ENCODE data around the gene AJM1.
"Not testable (repeated sequence)": the region's sequence is repeated elsewhere in the genome, so short reads cannot be mapped to it uniquely, and the experiment has no call there.

The AJM1 gene

DNA sequence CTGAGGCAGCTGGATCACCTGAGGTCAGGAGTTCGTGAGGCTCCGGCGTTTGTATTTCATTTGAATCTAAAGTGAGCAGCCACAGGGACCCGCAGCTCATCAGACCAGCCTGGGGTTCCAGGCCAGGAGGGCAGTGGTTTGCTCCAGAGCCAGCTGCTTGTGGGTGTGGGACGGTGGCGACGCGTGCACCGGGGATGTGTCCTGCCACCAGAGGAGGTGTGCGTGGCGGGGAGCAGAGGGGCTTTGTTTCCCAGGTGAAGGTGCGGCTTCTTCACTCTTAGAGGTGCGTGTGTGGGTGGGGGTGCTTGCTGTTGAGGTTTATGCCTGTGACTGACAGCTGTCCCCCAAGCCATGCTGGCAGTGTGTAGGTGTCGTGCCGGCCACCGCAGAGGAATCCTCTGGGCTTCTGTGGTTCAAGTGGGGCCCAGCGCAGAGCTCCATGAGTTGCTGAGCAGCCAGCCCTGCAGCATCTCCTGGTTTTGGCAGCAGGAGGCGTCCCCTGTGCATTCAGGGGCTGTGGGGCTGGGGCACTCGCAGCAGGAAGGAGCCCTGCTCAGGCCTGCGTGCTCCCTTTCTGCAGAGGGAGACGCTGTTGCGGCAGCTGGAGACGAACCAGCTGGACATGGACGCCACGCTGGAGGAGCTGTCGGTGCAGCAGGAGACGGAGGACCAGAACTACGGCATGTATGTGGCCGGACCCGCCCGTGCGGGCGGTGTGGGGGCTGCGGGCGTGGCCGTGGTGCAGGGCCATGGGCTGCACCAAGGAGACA lies 6.9 kb upstream of the AJM1 start:
- no peak overlapping the region for H3K9ac ChIP-seq (ENCODE audit: low read length)
- no peak overlapping the region for H3K27ac ChIP-seq (ENCODE audit: low read length)
- TF ChIP-seq, protein P1, sequence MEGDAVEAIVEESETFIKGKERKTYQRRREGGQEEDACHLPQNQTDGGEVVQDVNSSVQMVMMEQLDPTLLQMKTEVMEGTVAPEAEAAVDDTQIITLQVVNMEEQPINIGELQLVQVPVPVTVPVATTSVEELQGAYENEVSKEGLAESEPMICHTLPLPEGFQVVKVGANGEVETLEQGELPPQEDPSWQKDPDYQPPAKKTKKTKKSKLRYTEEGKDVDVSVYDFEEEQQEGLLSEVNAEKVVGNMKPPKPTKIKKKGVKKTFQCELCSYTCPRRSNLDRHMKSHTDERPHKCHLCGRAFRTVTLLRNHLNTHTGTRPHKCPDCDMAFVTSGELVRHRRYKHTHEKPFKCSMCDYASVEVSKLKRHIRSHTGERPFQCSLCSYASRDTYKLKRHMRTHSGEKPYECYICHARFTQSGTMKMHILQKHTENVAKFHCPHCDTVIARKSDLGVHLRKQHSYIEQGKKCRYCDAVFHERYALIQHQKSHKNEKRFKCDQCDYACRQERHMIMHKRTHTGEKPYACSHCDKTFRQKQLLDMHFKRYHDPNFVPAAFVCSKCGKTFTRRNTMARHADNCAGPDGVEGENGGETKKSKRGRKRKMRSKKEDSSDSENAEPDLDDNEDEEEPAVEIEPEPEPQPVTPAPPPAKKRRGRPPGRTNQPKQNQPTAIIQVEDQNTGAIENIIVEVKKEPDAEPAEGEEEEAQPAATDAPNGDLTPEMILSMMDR (IDR thresholded peaks at IDR 0.05; ENCODE audit: low read depth, low read length), result no peak
- TF ChIP-seq EZH2phosphoT487 (IDR thresholded peaks at IDR 0.05; ENCODE audit: low read depth), result no peak
- H3K36me3 ChIP-seq (replicated peaks; ENCODE audit: low read depth, low read length), result peaks cover 16% of the 10 kb centered on the region
- no peaks in the 10 kb centered on the region for H3K27me3 ChIP-seq (ENCODE audit: low read depth, low read length)
- no peak overlapping the region for H3K4me3 ChIP-seq (ENCODE audit: low read length)
- H3K4me2 ChIP-seq (ENCODE audit: low read length), result no peak overlapping the region
- H3K4me1 ChIP-seq (ENCODE audit: low read length), result no peaks in the 10 kb centered on the region
- H2AFZ ChIP-seq (ENCODE audit: low read depth, low read length), result no peak overlapping the region
- H3K79me2 ChIP-seq (ENCODE audit: low read length), result no peaks in the 10 kb centered on the region
- no peaks in the 10 kb centered on the region for H3K9me3 ChIP-seq (ENCODE audit: insufficient read depth, low read length)
- H4K20me1 ChIP-seq (ENCODE audit: insufficient read depth, low read length), result no peaks in the 10 kb centered on the region

DNA sequence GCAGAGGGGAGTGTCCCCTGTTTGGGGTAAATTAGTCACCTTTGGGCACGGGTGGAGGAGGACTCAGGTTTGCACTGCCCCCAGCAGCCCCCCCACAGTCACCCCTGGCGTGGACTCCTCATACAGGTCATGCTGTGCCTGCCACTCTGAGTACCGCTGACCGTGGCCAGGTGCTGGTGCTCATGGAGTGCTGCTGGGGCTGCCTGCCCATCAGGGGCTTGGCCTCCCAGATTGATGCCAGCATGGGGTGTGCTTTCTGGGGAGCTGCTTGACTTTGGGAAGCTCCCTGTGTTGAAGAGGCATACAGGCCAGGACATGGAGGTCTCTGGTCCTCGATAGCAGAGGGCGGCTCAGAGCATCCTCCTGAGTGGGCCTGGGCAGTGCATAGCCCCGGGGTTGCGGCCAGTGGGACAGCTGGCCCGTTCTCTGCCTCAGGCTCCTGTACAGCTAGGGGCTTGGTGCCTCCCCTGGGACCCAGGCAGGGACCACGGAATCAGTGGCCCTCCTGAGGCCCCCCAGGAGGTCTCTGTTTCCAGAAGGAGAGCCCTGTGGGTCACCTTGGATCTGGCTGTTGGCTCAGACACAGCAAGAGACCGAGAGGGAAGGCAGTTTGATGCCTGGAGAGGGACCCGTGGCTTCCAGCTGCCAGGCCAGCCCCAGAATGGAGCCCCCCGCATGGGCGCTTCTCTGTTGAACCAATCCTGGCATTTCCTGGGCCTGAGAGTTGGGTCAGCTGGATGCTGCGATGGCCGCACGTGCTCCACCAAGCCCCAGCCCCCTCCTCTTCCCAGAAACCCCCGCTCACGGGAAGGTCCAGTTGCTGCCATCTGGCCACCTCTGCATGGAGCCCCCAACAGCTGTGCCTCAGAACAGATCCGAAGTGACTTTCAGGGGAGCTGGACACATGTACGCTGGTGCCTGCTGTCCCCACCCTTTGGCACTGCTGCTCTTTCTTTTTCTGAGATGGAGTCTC lies 6.1 kb upstream of the AJM1 start:
- no peaks in the 10 kb centered on the region for H4K20me1 ChIP-seq (ENCODE audit: insufficient read depth, low read length)
- no peak overlapping the region for H2AFZ ChIP-seq (ENCODE audit: low read depth, low read length)

DNA sequence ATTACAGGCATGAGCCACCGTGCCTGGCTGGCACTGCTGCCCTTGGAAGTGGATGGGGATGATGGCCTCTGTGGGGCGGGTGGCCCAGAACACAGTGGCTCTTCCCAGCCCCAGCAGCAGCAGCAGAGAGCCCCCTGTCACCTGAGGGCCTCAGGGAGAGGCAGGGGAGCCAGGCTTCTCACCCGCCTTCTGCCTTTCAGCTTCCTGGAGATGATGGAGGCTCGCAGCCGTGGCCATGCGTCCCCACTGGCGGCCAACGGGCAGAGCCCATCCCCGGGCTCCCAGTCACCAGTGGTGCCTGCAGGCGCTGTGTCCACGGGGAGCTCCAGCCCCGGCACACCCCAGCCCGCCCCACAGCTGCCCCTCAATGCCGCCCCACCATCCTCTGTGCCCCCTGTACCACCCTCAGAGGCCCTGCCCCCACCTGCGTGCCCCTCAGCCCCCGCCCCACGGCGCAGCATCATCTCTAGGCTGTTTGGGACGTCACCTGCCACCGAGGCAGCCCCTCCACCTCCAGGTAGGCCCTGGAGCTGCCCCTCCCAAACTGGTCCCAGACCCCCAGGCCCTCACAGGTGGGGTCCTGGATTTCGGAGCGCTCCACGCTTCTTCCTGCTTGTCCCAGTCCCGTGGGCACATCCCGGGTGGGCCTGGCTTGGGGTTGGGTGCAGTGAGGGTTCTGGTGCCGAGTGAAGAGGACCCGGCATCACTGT lies 5.0 kb upstream of the AJM1 start:
- Histone ChIP-seq H3K9me3 (ENCODE audit: insufficient read depth, low read length) (no peaks in the 10 kb centered on the region), H3K4me3 (ENCODE audit: low read length) (no peak overlapping the region), H3K9ac (ENCODE audit: low read length) (no peak overlapping the region), H3K27me3 (ENCODE audit: low read depth, low read length) (no peaks in the 10 kb centered on the region), H4K20me1 (ENCODE audit: insufficient read depth, low read length) (no peaks in the 10 kb centered on the region), H3K79me2 (ENCODE audit: low read length) (no peaks in the 10 kb centered on the region), H3K4me2 (ENCODE audit: low read length) (no peak overlapping the region), H3K36me3 (replicated peaks; ENCODE audit: low read depth, low read length) (peaks cover 11% of the 10 kb centered on the region), H2AFZ (ENCODE audit: low read depth, low read length) (no peak overlapping the region), H3K27ac (ENCODE audit: low read length) (no peak overlapping the region), H3K4me1 (ENCODE audit: low read length) (no peaks in the 10 kb centered on the region)
- no peak for TF ChIP-seq EZH2phosphoT487 (IDR thresholded peaks at IDR 0.05; ENCODE audit: low read depth)
- TF ChIP-seq, protein P1 (IDR thresholded peaks at IDR 0.05; ENCODE audit: low read depth, low read length), result no peak

More for the DNA sequence above, 6.1 kb upstream of the AJM1 start:
- no peaks in the 10 kb centered on the region for H3K79me2 ChIP-seq (ENCODE audit: low read length)
- H3K4me2 ChIP-seq (ENCODE audit: low read length), result no peak overlapping the region
- TF ChIP-seq EZH2phosphoT487 (IDR thresholded peaks at IDR 0.05; ENCODE audit: low read depth), result no peak
- TF ChIP-seq, protein P1 (IDR thresholded peaks at IDR 0.05; ENCODE audit: low read depth, low read length), result no peak
- H3K36me3 ChIP-seq (replicated peaks; ENCODE audit: low read depth, low read length), result peaks cover 14% of the 10 kb centered on the region
- H3K9ac ChIP-seq (ENCODE audit: low read length), result no peak overlapping the region
- H3K27ac ChIP-seq (ENCODE audit: low read length), result no peak overlapping the region
- no peak overlapping the region for H3K4me3 ChIP-seq (ENCODE audit: low read length)
- H3K9me3 ChIP-seq (ENCODE audit: insufficient read depth, low read length), result no peaks in the 10 kb centered on the region
- H3K27me3 ChIP-seq (ENCODE audit: low read depth, low read length), result no peaks in the 10 kb centered on the region
- no peaks in the 10 kb centered on the region for H3K4me1 ChIP-seq (ENCODE audit: low read length)

DNA sequence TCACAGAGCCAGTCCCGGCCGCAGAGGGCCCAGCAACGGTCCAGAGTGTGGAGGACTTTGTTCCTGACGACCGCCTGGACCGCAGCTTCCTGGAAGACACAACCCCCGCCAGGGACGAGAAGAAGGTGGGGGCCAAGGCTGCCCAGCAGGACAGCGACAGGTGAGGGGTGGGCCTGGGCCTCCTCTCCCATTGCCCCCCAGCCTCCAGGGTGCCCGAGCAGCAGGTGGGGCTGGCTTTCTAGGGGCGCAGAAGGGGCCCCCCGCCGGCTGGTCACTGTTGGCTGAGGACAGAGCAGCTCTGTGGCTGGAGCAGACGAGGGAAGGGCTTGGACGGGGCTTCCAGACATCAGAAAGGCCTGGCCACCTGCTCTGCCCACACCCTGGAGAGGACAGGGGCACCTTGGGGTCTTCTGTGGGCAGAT lies 4.4 kb upstream of the AJM1 start:
- H3K4me3 ChIP-seq (ENCODE audit: low read length); H2AFZ ChIP-seq (ENCODE audit: low read depth, low read length); H3K4me1 ChIP-seq (ENCODE audit: low read length); H3K79me2 ChIP-seq (ENCODE audit: low read length); H3K27ac ChIP-seq (ENCODE audit: low read length); H3K4me2 ChIP-seq (ENCODE audit: low read length); H3K36me3 ChIP-seq (replicated peaks; ENCODE audit: low read depth, low read length); H4K20me1 ChIP-seq (ENCODE audit: insufficient read depth, low read length); H3K9ac ChIP-seq (ENCODE audit: low read length); H3K27me3 ChIP-seq (ENCODE audit: low read depth, low read length); H3K9me3 ChIP-seq (ENCODE audit: insufficient read depth, low read length): not testable (repeated sequence)

All from OCI-LY3 (cell line).